HS-5 (cell line): ENCODE results near the gene ADAMTSL3.
"Not testable (repeated sequence)": the region's sequence is repeated elsewhere in the genome, so short reads cannot be mapped to it uniquely, and the experiment has no call there.

ENCODE experiments used
- DNase-seq: peaks from one replicate; pipeline ENCODE4 v3.0.0-alpha.2; 2012; ENCODE audit warnings: low read depth

The ADAMTSL3 gene

DNA sequence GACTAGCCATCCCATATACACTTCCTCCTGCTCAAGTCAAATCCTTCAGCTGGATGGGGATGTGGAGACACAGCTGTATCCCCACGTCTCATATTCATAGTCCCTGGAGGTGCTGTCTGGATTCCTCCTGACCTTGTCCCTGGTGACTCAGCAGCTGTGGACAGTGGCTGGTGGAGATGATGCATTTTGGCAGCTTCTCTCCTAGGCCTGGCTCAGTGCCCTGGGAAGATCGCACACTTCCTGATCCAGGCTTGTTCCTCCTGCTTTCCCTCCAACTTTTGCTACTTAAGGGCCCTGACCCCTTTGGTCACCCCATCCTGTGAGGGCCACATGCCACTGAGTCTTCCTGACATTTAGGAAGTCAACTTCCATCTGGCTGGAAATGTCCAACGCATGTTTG is 44.4 kb downstream of the ADAMTSL3 start:
- peak; percentile 44 for DNase-seq

DNA sequence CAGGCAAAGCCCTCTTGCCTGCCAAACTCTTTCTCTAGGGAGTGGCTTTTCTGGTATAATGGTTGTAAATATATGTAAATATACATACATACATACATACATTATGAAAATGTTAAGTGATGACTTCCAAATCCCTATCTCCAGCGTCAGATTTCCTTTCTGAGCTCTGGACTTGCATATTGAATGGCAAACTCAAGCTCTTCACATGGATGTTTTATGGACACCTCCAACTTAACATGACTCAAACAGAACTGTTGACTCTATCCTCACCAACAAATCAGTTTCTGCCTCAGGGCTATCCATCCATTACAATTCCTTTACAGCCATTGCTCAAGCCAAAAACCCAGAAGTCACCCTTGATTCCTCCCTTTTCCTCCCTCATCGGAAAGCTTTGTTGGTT is 45.1 kb downstream of the ADAMTSL3 start:
- DNase-seq = no peak

DNA sequence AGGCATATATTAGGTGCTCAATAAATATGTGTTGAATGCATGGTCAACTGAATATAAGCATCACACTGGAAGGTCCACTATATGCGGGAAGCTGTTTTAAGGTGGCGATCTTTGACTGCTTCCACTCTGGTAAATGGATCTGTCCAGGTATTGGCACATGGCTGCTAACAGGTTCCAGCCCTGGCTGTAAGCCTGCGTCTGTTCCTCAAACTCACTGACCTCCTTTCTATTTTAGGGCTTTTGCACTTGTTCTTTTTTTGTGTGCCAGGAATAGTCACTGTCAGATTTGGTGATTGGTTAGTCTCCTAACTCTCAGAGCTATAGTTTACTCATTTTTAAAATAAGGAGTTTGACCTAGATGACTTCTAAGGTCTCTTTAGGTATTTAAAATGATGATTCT is 46.2 kb downstream of the ADAMTSL3 start:
- no peak for DNase-seq

DNA sequence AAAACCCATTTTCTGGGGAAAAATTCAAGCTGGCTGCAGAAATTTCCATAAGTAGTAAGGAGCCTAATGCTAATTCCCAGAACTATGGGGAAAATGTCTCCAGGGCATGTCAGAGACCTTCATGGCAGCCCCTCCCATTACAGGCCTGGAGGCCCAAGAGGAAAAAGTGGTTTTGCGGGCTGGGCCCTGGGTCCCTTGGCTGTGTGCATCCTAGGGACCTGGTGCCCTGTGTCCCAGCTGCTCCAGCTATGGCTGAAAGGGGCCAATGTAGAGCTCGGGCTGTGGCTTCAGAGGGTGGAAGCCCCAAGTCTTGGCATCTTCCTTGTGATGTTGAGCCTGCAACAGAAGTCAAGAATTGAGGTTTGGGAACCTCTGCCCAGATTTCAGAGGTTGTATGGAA is 48.4 kb downstream of the ADAMTSL3 start:
- DNase-seq = not testable (repeated sequence)

GRCh38 chr15:83708328-83708727 is 54.4 kb downstream of the ADAMTSL3 start:
- no peak for DNase-seq

DNA sequence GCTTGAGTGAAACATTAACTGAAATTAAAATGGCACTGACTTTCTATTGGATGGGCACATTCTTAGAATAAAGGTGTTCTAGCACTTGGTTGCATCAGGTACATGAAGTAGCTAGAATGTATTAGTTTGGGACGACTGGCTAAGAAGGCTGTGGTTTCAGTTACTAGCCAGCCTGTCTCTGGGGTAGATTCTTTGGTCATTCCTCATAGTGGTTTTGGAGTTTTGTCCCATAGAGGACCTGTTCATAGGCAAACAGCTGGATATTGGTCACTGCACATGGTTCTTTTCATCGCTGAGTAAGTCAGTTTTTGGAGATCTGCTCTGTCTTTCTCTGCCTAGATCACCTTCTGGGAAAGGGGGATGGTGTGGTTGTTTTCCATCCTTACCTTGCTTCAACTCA is 55.3 kb downstream of the ADAMTSL3 start:
- peak; percentile 18 for DNase-seq

- no peak for DNase-seq
Measured at GRCh38 chr15:83709811-83710210, 55.9 kb downstream of the ADAMTSL3 start.

DNA sequence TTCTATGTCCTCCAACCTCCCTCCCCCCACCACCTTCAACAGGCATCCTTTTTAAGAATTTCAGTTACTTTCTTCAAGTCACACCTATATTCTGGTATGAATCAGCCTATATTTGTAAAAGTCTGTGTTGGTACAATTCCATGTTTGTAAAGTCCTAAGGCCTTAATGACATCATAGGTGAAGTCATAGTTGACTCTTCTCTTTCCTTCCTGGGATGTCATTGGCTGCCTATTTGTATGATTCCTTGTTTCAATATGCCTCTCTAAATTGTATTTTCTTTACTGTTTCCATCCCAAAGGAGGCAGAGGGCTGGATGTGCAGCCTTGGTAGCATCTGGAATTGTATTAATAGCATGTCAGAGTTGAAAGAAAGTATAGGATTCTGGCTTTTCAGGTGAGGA is 56.5 kb downstream of the ADAMTSL3 start:
- DNase-seq = no peak

DNA sequence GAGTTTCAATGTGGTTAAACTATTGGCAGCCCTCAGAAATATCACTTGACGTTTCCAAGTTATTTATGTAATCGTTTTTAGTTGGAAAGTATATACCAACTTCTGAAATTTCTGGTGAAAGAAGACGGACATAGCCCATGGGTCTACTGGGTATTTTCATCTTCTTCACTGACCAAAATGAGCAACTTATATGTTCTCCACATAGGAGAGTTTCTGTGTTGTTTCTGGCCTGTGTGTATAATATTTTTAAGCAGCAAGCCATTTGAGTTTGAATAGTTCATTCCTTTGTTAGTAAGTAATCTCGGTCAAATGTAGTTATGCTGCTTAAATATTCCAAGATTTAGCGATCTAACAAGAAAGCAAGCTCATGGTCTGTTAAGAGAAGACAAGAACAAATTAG is 57.3 kb downstream of the ADAMTSL3 start:
- no peak for DNase-seq

- DNase-seq = no peak
Measured at GRCh38 chr15:83713242-83713641, 59.3 kb downstream of the ADAMTSL3 start.

- no peak for DNase-seq
Measured at GRCh38 chr15:83714939-83715628, 61.2 kb downstream of the ADAMTSL3 start.

DNA sequence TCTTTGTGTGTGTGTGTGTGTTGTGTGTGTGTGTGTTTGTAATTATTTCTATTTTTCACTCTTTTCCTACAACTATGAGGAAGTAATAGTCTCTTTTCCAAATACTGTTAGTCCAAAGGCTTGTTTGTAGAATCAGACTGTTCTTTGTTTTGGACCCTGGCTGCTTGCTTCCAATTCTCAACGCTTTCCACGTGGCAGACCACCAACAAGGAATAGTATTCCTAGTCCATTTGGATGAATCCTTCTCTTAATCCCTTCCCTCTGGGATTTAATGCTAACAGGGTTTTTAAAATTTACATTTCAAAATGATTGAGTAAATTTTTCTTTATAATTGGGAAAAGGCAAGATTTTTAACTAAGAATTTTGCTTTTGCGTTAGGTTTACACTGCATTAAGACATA is 62.7 kb downstream of the ADAMTSL3 start:
- DNase-seq = no peak

DNA sequence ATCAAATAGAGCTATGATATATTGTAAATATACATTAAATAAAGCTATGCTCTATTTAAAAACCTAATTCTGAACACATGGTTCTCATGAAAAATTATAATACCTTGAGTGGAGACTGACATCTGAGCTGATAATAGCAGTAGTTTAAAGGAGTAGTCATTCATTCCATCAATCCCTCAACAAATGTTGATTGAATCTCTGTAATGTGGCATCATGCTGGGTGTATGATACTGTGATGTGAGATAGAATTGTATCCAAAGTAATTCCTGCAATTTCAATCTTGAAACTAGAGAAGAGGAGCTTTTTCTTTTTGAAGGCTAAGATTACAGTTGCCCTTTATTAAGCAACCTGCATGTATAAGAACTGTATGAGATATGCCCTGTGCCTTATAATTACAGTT is 63.1 kb downstream of the ADAMTSL3 start:
- DNase-seq = no peak

GRCh38 chr15:83720468-83720867 is 66.5 kb downstream of the ADAMTSL3 start:
- DNase-seq = no peak

GRCh38 chr15:83721031-83721430 is 67.1 kb downstream of the ADAMTSL3 start:
- no peak for DNase-seq

GRCh38 chr15:83721981-83722380 is 68.1 kb downstream of the ADAMTSL3 start:
- no peak for DNase-seq

DNA sequence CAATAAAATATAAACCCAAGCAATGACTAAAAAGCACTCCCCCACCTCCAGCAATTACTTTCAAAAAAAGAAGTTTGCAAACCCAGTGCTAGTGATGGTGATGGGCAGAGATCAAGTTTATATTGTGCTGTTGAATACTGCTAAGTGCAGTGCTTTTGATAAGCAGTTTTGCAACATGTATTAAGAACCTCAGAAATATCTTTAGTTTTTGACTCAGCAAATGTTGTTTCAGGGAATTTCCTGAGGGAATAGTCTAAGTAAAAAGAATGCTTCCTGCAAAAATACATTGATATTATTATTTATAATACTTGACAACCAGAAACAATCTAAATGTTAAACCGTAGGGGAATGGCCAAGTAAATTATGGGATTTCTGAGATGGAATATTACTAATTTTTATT is 69.3 kb downstream of the ADAMTSL3 start:
- DNase-seq = no peak

DNA sequence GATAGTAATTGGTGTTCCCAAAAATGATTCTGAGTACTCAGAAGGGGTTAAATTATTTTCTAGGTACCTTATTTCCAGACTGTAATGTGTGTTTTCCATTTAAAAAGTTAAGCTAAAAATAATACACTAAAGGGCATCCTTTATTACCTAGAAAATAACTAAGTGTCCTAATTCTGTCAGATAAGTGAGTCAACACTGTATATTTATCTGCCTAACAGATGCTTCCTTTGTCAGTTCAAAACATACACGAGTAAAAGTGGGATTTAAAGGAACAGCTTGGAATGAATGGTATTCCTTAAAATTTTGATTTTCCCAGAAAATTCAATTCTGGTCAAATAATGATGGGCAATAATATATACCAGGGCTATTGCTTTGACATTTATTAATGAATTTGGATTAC is 78.3 kb downstream of the ADAMTSL3 start:
- DNase-seq = no peak

DNA sequence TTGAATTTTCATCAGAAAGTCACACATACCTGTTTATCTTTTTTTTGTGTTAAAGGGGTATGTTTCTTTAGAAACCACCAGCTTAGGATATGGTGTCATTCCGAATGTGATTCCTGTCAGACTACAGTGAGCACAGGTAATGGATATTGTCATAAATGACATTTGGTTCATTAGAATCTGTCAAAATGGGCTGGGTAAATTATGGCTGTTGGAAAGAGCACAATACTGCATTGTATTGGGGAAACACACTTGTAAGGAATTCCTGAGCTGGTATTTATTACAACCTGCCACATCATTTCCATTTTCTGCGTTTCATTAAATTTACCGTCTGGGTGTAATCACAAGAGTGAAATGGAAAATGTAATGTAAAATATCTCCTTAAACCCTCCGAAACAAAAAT is 78.8 kb downstream of the ADAMTSL3 start:
- DNase-seq = no peak

DNA sequence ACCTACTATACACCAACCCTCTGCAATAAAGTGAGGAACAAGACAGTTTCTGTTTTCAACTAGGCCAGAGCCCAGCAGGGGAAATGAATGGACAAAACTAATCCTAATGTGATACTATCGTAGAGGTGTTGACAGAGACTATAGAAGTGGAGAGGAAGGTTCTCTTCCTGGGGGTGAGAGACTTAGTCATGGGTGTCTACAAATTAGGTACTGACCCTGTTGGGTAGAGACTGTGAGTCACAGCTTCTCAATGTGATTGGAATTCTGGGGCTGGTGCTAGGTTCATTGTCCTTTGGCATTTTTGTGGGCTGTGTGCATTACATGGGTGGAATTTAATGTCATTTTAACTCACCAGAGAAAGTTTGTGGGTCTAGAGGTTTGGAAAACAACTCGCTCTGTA is 79.3 kb downstream of the ADAMTSL3 start:
- peak; percentile 87 for DNase-seq

DNA sequence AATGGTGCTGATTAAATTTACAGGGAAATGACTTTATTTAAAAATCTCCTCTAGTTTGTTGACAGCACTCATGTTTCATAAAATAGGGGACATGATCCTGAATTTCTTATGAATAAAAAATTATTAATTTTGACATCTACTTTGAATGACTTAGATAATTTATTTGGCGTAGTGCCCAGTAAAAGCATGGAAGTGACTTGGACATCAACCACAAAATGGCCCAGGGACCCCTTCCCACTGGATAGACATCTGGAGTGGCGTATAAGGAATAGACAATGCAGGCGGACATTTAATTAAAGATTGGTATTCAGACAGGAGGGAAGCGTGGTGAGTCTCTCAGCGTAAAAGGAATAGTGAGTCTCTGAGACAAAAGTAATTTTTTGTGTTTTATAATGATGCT is 79.8 kb downstream of the ADAMTSL3 start:
- DNase-seq = no peak

- no peak for DNase-seq
Measured at GRCh38 chr15:83734487-83734886, 80.6 kb downstream of the ADAMTSL3 start.

GRCh38 chr15:83739629-83740028 is 85.7 kb downstream of the ADAMTSL3 start:
- DNase-seq = no peak

DNA sequence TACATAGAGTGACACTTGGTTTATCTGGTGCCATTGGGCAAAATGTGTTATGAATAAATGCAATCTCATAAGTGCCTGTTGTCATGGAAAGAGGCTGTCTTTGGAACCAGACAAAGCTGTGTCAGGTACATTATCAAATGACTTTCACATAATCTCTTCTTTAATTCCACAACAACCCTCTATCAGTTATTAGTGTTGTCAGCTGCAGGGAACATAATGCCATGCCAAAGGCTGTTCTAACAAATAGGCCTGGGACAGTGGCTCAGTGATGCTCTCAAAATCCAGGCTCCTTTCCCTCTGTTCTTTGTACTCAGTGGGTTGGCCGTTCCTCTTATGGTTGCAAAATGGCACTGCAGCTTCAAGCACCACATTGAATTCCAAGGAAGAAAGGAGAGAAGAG is 91.8 kb downstream of the ADAMTSL3 start:
- no peak for DNase-seq

DNA sequence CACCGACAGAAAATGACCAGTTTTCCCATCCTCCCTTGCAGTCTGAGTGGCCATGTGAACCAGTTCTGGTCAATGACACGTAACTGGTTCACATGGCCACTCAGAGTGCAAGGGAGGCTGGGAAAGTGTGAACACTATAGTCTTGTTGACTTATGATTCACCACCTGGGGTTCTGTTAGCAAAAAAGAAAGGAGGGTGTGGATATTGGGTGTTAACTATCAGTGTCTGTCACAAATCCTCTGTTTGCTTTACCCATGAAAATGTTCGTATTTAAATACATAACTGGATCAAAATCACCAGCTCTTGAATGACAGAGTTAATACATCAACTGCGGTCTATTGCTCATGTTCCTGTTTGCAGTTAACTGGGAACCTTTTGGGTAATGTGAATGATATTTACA is 92.3 kb downstream of the ADAMTSL3 start:
- no peak for DNase-seq
